Transverse colon (tissue), 4 donors: Measurements from ENCODE around the gene MLF1. TPM values are rescaled to one million over a fixed set of nuclear protein-coding genes. Genes with fewer than 3 reads are reported as not detected.

Experiments
- DNase-seq: peaks from one replicate; pipeline ENCODE4 v3.0.0-alpha.2; 2019
- H3K27ac ChIP-seq, 4 donors: fragments of 200-600 bp; sonication (generic); 2 replicates each; pipeline ENCODE4 v1.5.1; 2016 to 2018; ENCODE audit warnings: inconsistent platforms in 4 of 4
- H3K27me3 ChIP-seq: fragments of 200-600 bp; sonication (generic); 2 replicates; pipeline ENCODE4 v1.5.1; 2017; ENCODE audit warnings: inconsistent platforms
- H3K36me3 ChIP-seq, 4 donors: fragments of 200-600 bp; sonication (generic); 2 replicates each; pipeline ENCODE4 v1.5.1; 2017 to 2019; ENCODE audit warnings: inconsistent platforms in 4 of 4
- H3K4me1 ChIP-seq, 4 donors: fragments of 200-600 bp; sonication (generic); 2 replicates each; pipeline ENCODE4 v1.5.1; 2017 to 2020; ENCODE audit warnings: inconsistent platforms in 4 of 4
- H3K4me3 ChIP-seq, 4 donors: fragments of 200-600 bp; sonication (generic); 1 replicate in 1 of 4; 2 replicates in 3 of 4; pipeline versions ENCODE4 v1.5.1 to v1.6.1; 2017 to 2019; ENCODE audit warnings: inconsistent platforms in 4 of 4
- H3K9me3 ChIP-seq, 2 donors: fragments of 200-600 bp; sonication (generic); 2 replicates each; pipeline ENCODE4 v1.5.1; 2017 to 2019; ENCODE audit warnings: inconsistent platforms in 2 of 2
- CTCF ChIP-seq, 5 experiments: fragments of 200-600 bp in 3 of 5; fragments of 450-650 bp in 2 of 5; sonication (generic) in 3 of 5; IDR thresholded peaks; 1 replicate in 2 of 5; 2 replicates in 3 of 5; pipeline ENCODE4 v1.5.1; 2016 to 2017; ENCODE audit warnings: antibody characterized with exemption in 5 of 5, inconsistent platforms in 3 of 5, mild to moderate bottlenecking in 2 of 5, moderate library complexity in 1 of 5
- EP300 ChIP-seq: sonication (generic); formaldehyde crosslinking; IDR thresholded peaks from one replicate; pipeline ENCODE4 v1.6.1; 2017; ENCODE audit warnings: antibody characterized with exemption, low read depth
- POLR2A ChIP-seq: fragments of 450-650 bp; IDR thresholded peaks from one replicate; pipeline ENCODE4 v1.6.1; 2016; ENCODE audit warnings: antibody characterized with exemption, mild to moderate bottlenecking, moderate library complexity
- POLR2AphosphoS5 ChIP-seq, 3 donors: sonication (generic); formaldehyde crosslinking; IDR thresholded peaks; one replicate each; pipeline ENCODE4 v1.6.1; 2016; ENCODE audit warnings: antibody characterized with exemption in 3 of 3
- WGBS, 2 donors: methylation state at CpG; one replicate each; pipeline ENCODE4 v1.1.5; 2018; ENCODE audit warnings: low coverage in 1 of 2; 5-methylcytosine and 5-hydroxymethylcytosine counted together
- in situ Hi-C, 4 donors: fragments of 200-750 bp; cut with MboI; loops; one replicate each; pipeline versions ENCODE4 v1.15.0 to v1.15.1; 2017; ENCODE audit warnings: low sequenced_read_pairs in 3 of 4, low pct_ligation_motif_present in 1 of 4, low pct_unique_long_range_greater_than_20kb in 1 of 4
- intact Hi-C: fragments of 100-400 bp; cut with DNase I; formaldehyde crosslinking; loops from one replicate; pipeline ENCODE4 v1.15.1; 2023; ENCODE audit warnings: low total_unique reads
- total RNA-seq, 4 donors: library from RNA; depleted of rRNA; stranded (reverse); fragments of >200 nt; gene quantifications; one replicate each; pipeline ENCODE4 v1.1.0, GENCODE V29; 2016

Gene MLF1
- total RNA-seq, 4 donors from 2014 or later, result 0.60 to 21.7 (median 3.6) TPM

- Histone ChIP-seq H3K4me3 (no peak overlapping the region), H3K27ac (no peak overlapping the region), H3K27me3 (no peaks in the 10 kb centered on the region), H3K9me3 (no peaks in the 10 kb centered on the region), H3K36me3 (no peaks in the 10 kb centered on the region), H3K4me1 (peaks cover 0 to 6% (median 5%) of the 10 kb centered on the region in 4 donors)
- TF ChIP-seq POLR2A (no peak), CTCF (IDR thresholded peaks at IDR 0.05) (no peak), EP300 (no peak), POLR2AphosphoS5 (IDR thresholded peaks at IDR 0.05) (no peak)
- WGBS, 2 donors, result 47 to 57% methylated on average over 1 of the region's 1 CpG
- intact Hi-C loops, result no loop called here
- no peak for DNase-seq
- in situ Hi-C loops, result no loop called here
Observed at GRCh38 chr3:158574646-158575045, 3.7 kb downstream of the MLF1 start.

- DNase-seq, result no peak
- in situ Hi-C loops, result no loop called here
- intact Hi-C loops, result no loop called here
- Histone ChIP-seq H3K27ac (no peak overlapping the region), H3K36me3 (no peaks in the 10 kb centered on the region), H3K4me3 (no peak overlapping the region), H3K9me3 (no peaks in the 10 kb centered on the region), H3K27me3 (no peaks in the 10 kb centered on the region), H3K4me1 (no peaks in the 10 kb centered on the region)
- TF ChIP-seq EP300, result no peak
- no peak for TF ChIP-seq CTCF (IDR thresholded peaks at IDR 0.05)
- no peak for TF ChIP-seq POLR2A
- no peak for TF ChIP-seq POLR2AphosphoS5 (IDR thresholded peaks at IDR 0.05)
Observed at GRCh38 chr3:158590223-158590622, 19.2 kb downstream of the MLF1 start.

GRCh38 chr3:158600787-158601186 is 29.8 kb downstream of the MLF1 start:
- intact Hi-C loops, result no loop called here
- Histone ChIP-seq H3K27ac (no peak overlapping the region), H3K36me3 (no peaks in the 10 kb centered on the region), H3K4me1 (no peaks in the 10 kb centered on the region), H3K9me3 (no peaks in the 10 kb centered on the region), H3K4me3 (no peak overlapping the region), H3K27me3 (no peaks in the 10 kb centered on the region)
- no peak for DNase-seq
- 88 to 95% methylated on average over 2 of the region's 2 CpGs for WGBS, 2 donors
- TF ChIP-seq EP300, result no peak
- no peak for TF ChIP-seq CTCF (IDR thresholded peaks at IDR 0.05)
- TF ChIP-seq POLR2A, result no peak
- no peak for TF ChIP-seq POLR2AphosphoS5 (IDR thresholded peaks at IDR 0.05)
- in situ Hi-C loops, result no loop called here

GRCh38 chr3:158602227-158602626 is 31.2 kb downstream of the MLF1 start:
- H3K9me3 ChIP-seq, result no peaks in the 10 kb centered on the region
- no peaks in the 10 kb centered on the region for H3K27me3 ChIP-seq
- no peaks in the 10 kb centered on the region for H3K36me3 ChIP-seq
- in situ Hi-C loops (no loop called here), intact Hi-C loops (no loop called here)
- no peak overlapping the region for H3K27ac ChIP-seq
- DNase-seq, result no peak
- no peaks in the 10 kb centered on the region for H3K4me1 ChIP-seq
- no peak overlapping the region for H3K4me3 ChIP-seq
- TF ChIP-seq POLR2AphosphoS5 (IDR thresholded peaks at IDR 0.05), result no peak
- TF ChIP-seq EP300, result no peak
- no peak for TF ChIP-seq POLR2A
- no peak for TF ChIP-seq CTCF (IDR thresholded peaks at IDR 0.05)
